AG09309 (cell line): ENCODE results near the gene PLCB2.

Experiments used
- DNase-seq: peaks from one replicate; pipeline ENCODE4 v3.0.0-alpha.2; 2010; ENCODE audit warnings: low read depth
- H3K4me3 ChIP-seq: 2 replicates; pipeline ENCODE4 v1.5.1; 2011; ENCODE audit warnings: mild to moderate bottlenecking, low read depth, low read length, moderate library complexity; ENCODE audit not compliant: control insufficient read depth
- TF ChIP-seq, protein P1 (sequence below): IDR thresholded peaks from 2 replicates; pipeline ENCODE4 v1.5.1; 2011; ENCODE audit warnings: mild to moderate bottlenecking, low read depth, low read length, inconsistent platforms; ENCODE audit not compliant: insufficient read depth, control insufficient read depth; ENCODE audit errors: missing control alignments

Gene PLCB2

DNA sequence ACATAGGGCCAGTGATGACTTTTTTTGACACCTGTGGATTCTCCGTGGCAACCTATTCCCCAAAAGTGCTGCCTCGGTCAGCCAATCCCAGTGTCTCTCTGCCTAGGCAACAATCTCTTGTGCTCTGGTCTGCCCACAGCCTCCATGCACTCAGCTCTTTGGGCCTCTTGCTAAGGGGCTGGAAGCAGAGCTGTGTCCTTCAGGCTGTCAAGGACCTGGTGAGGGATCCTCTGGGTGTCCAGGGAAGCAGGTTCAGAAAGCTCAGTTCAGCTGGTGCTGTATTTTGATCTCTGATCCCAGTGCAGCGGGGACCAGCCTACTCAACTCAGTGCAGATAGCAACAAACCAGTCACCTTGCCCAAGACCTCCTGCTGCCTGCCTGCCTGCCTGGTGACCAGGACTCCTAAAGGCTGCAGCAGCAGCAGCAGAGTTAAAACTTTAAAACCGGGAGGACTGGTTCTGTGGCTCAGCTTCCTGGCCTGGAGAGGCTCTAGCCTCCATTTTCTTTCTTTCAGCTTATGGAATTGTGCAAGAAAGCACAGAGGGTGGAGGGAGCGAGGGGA, 62.7 kb downstream of the PLCB2 start:
- no peak for DNase-seq
- no peak overlapping the region for H3K4me3 ChIP-seq
- TF ChIP-seq, protein P1, sequence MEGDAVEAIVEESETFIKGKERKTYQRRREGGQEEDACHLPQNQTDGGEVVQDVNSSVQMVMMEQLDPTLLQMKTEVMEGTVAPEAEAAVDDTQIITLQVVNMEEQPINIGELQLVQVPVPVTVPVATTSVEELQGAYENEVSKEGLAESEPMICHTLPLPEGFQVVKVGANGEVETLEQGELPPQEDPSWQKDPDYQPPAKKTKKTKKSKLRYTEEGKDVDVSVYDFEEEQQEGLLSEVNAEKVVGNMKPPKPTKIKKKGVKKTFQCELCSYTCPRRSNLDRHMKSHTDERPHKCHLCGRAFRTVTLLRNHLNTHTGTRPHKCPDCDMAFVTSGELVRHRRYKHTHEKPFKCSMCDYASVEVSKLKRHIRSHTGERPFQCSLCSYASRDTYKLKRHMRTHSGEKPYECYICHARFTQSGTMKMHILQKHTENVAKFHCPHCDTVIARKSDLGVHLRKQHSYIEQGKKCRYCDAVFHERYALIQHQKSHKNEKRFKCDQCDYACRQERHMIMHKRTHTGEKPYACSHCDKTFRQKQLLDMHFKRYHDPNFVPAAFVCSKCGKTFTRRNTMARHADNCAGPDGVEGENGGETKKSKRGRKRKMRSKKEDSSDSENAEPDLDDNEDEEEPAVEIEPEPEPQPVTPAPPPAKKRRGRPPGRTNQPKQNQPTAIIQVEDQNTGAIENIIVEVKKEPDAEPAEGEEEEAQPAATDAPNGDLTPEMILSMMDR, result no peak

DNA sequence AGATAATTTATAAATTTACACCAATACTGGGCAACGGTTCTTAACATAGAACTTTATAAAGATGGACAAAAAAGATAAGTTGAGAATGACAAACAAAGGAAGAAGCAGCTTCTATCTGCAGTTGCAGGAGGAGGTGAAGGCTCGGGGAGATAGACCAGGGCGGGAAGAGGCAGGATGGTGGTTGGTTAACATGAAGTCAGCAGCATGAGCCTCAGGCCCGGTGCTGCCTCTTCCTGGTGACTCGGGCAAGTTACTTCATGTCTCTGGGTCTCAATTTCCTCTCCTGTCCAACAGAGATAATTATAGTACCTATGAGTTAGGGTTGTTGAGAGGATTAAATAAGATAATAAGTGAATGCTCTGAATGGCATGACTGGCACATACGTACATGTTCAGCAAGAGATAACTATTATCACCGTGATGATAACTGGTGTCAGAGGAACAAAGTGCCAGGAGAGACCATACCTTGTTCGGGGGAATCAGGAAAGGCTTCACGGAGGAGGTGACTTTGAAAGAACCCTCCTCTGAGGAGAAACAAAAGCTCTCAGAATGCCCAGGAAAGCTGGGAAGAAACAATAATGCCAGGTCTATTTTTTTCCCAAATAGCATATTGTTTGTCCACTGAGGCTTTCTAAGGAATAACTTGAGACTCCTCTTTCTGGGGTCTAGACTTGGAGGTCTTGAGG, 64.5 kb downstream of the PLCB2 start:
- TF ChIP-seq, protein P1, result no peak
- no peak overlapping the region for H3K4me3 ChIP-seq
- DNase-seq, result no peak

DNA sequence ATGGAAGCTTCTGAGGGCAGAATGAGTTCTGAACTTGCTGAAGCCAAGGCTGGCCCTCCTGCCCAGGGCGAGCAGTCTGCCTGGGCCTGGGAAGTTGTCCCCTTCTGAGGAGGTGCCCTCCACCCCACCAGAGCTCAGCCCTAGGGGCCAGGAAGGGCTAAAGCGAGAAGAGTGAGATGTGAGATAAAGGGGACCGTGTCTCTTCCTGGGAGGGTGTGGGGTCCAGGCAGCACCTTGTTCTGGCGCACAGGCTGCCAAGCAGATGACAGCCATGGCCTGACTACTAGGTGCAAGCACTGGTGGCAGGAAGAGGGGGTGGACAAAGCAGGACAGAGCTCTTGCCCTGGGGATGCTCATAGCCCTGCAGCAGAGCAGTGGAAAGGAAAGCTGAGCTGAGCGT, 65.1 kb downstream of the PLCB2 start:
- TF ChIP-seq, protein P1, result no peak
- no peak overlapping the region for H3K4me3 ChIP-seq
- no peak for DNase-seq

DNA sequence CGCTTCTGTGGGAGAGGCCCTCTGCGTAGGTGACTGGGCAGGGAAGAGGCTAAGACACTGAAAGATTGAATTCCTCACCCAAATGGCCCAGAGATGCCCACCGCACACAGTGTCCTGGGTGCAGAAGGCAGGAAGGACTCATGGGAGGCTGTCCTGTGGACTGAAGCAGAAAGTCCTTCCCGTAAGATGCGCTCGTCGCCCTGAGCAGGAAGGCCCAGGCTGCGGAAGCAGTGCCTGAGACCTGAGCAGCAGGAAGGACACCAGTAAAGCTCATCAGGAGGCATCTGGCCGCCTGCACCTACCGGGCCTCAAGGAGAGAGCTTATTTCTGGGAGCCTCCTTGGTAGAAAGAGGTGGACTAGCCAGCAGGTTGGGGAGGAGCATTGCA, 65.5 kb downstream of the PLCB2 start:
- TF ChIP-seq, protein P1, result no peak
- DNase-seq, result no peak
- H3K4me3 ChIP-seq, result no peak overlapping the region

DNA sequence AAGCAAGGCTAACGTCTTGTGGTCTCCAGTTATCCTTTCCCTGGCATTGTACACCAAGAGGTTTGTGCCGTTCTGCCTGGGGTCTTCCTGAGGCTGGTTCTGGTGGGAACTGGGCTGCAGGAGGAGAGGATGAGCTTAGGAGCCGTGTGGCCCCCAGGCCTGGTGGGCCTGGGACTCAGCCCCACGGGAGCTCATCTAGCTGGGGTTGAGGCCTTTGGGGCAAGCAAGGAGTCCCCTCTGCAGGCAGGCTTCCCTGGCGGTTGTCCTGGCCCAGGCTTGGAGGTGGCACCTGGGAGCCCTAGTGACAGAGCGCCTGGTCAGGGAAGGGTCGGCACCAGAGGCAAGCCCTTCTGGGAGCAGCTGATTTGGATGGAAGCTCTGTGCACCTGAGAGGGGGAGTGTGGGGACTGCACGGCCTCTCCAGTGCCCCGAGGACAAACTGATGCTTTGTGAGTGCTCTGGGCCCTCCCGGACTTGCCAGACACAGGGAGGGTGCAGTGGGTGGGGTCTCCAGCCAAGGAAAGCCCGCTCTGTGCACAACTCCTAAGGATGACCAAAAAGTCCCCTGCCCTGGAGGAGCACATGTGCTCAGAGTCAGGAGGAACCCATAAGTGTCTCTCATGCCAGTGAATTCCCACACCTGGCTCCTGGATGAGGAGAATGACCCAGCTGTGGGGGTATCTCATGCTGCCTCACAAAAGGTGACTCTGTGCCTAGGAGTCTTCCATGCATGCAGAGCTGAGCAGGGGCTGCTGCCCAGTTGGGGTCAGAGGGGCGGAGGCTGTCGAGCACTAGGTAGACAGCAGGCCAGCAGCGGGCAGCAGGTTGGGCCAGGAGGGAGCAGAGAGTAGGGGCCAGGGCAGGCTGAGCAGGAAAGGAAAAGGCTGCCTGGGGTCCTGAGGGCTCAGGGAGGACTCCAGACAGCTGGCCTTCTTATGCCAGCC, 66.2 kb downstream of the PLCB2 start:
- DNase-seq, result no peak
- H3K4me3 ChIP-seq, result no peak overlapping the region

DNA sequence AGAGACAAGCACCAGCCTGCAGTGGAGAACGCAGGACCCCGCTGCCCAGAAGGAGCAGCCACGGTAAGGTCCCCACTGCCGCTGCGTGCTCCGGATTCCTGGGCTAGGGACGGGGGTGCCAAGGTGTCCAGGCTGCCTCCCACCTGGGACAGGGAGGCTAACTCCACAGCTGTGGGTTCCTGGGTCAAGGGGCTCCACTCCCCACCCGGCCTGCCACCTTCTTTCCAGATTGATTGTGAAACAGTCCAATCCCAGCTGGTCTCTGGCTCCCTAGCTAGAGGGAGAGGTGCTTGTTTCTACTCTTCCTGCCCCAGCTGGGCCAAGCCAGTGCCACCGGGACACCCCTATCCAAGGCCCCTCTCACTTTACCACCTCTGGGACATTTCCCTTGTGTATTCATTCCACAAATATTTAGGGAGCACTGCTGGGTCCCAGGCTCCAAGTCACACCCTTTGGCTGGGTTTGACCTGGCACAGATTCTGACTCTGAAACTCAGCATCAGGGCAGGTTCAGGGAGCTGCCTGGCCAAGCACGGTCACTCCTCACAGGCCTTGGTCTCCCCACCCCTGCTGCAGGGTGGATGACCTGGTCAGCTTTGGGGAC, 67.0 kb downstream of the PLCB2 start:
- DNase-seq, result no peak
- H3K4me3 ChIP-seq, result no peak overlapping the region

More for the DNA sequence above, 66.2 kb downstream of the PLCB2 start:
- TF ChIP-seq, protein P1, result no peak

More for the DNA sequence above, 67.0 kb downstream of the PLCB2 start:
- TF ChIP-seq, protein P1, result no peak
